H9 (cell line): Measurements from ENCODE around the gene SOCS6. TPM values are rescaled to one million over a fixed set of nuclear protein-coding genes. Genes with fewer than 3 reads are reported as not detected.
"Not testable (repeated sequence)": the region's sequence is repeated elsewhere in the genome, so short reads cannot be mapped to it uniquely, and the experiment has no call there.

Experiments
- DNase-seq: peaks from one replicate; pipeline ENCODE4 v3.0.0-alpha.2; 2017
- H2AFZ ChIP-seq: one replicate; pipeline ENCODE4 v1.6.1; 2013; ENCODE audit warnings: mild to moderate bottlenecking, low read length, control low read depth, moderate library complexity
- H2AK5ac ChIP-seq: 2 replicates; pipeline ENCODE4 v1.6.1; 2013; ENCODE audit warnings: low read length, control low read depth, mixed read lengths; ENCODE audit not compliant: insufficient read length
- H2BK120ac ChIP-seq: one replicate; pipeline ENCODE4 v1.6.1; 2013; ENCODE audit warnings: low read depth, mild to moderate bottlenecking, low read length, control low read depth, inconsistent platforms; ENCODE audit not compliant: poor library complexity, severe bottlenecking
- H2BK12ac ChIP-seq: 2 replicates; pipeline ENCODE4 v1.6.1; 2013; ENCODE audit warnings: low read length, control low read depth, mixed read lengths, low read depth; ENCODE audit not compliant: insufficient read length
- H2BK15ac ChIP-seq: 2 replicates; pipeline ENCODE4 v1.6.1; 2013; ENCODE audit warnings: low read depth, low read length, control low read depth
- H2BK20ac ChIP-seq: one replicate; pipeline ENCODE4 v1.6.1; 2013; ENCODE audit warnings: low read depth, mild to moderate bottlenecking, low read length, control low read depth, inconsistent platforms; ENCODE audit not compliant: poor library complexity, severe bottlenecking
- H2BK5ac ChIP-seq: 2 replicates; pipeline ENCODE4 v1.6.1; 2013; ENCODE audit warnings: low read length, control low read depth, mixed read lengths; ENCODE audit not compliant: insufficient read length
- H3K14ac ChIP-seq: 2 replicates; pipeline ENCODE4 v1.6.1; 2013; ENCODE audit warnings: low read length, control low read depth; ENCODE audit not compliant: insufficient read depth
- H3K18ac ChIP-seq: 2 replicates; pipeline ENCODE4 v1.6.1; 2013; ENCODE audit warnings: low read depth, mild to moderate bottlenecking, mixed read lengths, low read length, control low read depth; ENCODE audit not compliant: insufficient read length
- H3K23ac ChIP-seq: 2 replicates; pipeline ENCODE4 v1.6.1; 2013; ENCODE audit warnings: low read length, control low read depth, mixed read lengths, low read depth; ENCODE audit not compliant: insufficient read length
- H3K23me2 ChIP-seq: 2 replicates; pipeline ENCODE4 v1.6.1; 2013; ENCODE audit warnings: low read depth, mild to moderate bottlenecking, mixed read lengths, low read length, control low read depth; ENCODE audit not compliant: insufficient read length, poor library complexity, severe bottlenecking
- H3K27ac ChIP-seq: 2 replicates; pipeline ENCODE4 v1.5.1; 2013; ENCODE audit warnings: low read length, control low read depth, mixed read lengths, low read depth; ENCODE audit not compliant: insufficient read length
- H3K27me3 ChIP-seq: 2 replicates; pipeline ENCODE4 v1.6.1; 2013; ENCODE audit warnings: low read length, control low read depth, inconsistent platforms; ENCODE audit not compliant: insufficient read depth
- H3K4ac ChIP-seq: 2 replicates; pipeline ENCODE4 v1.6.1; 2013; ENCODE audit warnings: low read depth, mild to moderate bottlenecking, control low read depth, inconsistent platforms, low read length, moderate library complexity
- H3K4me1 ChIP-seq: 2 replicates; pipeline ENCODE4 v1.6.1; 2013; ENCODE audit warnings: low read length, control low read depth, inconsistent platforms; ENCODE audit not compliant: insufficient read depth
- H3K4me2 ChIP-seq: 2 replicates; pipeline ENCODE4 v1.6.1; 2013; ENCODE audit warnings: low read length, control low read depth, mixed read lengths; ENCODE audit not compliant: insufficient read length, insufficient read depth
- H3K56ac ChIP-seq: 2 replicates; pipeline ENCODE4 v1.6.1; 2013; ENCODE audit warnings: low read depth, mild to moderate bottlenecking, mixed read lengths, low read length, control low read depth; ENCODE audit not compliant: insufficient read length
- H3K79me1 ChIP-seq: 2 replicates; pipeline ENCODE4 v1.6.1; 2013; ENCODE audit warnings: low read depth, mild to moderate bottlenecking, moderate library complexity, low read length, control low read depth, inconsistent platforms; ENCODE audit not compliant: insufficient read depth, poor library complexity, severe bottlenecking
- H3K79me2 ChIP-seq: 2 replicates; pipeline ENCODE4 v1.6.1; 2013; ENCODE audit warnings: low read length, control low read depth, inconsistent platforms; ENCODE audit not compliant: insufficient read depth
- H3K9ac ChIP-seq: 2 replicates; pipeline ENCODE4 v1.6.1; 2013; ENCODE audit warnings: low read length, control low read depth, mixed read lengths; ENCODE audit not compliant: insufficient read length; ENCODE audit errors: extremely low read depth
- H3K9me3 ChIP-seq: one replicate; pipeline ENCODE4 v1.6.1; 2013; ENCODE audit warnings: low read depth, low read length, inconsistent platforms; ENCODE audit not compliant: control insufficient read depth
- H3T11ph ChIP-seq: one replicate; pipeline ENCODE4 v1.6.1; 2013; ENCODE audit warnings: mild to moderate bottlenecking, low read length, control low read depth, inconsistent platforms
- H4K20me1 ChIP-seq: one replicate; pipeline ENCODE4 v1.6.1; 2013; ENCODE audit not compliant: control insufficient read depth, insufficient read length, insufficient read depth
- H4K5ac ChIP-seq: 2 replicates; pipeline ENCODE4 v1.6.1; 2013; ENCODE audit warnings: low read depth, mild to moderate bottlenecking, mixed read lengths, low read length, control low read depth; ENCODE audit not compliant: insufficient read length
- H4K8ac ChIP-seq: replicated peaks from 2 replicates; pipeline ENCODE4 v1.6.1; 2013; ENCODE audit warnings: low read length, control low read depth, mixed read lengths, low read depth; ENCODE audit not compliant: insufficient read length
- H4K91ac ChIP-seq: 2 replicates; pipeline ENCODE4 v1.6.1; 2013; ENCODE audit warnings: low read depth, mild to moderate bottlenecking, moderate library complexity, mixed read lengths, low read length, control low read depth; ENCODE audit not compliant: insufficient read length
- H3K27ac Mint-ChIP-seq, 3 experiments: 2 replicates in 2 of 3; 3 replicates in 1 of 3; pipeline ENCODE4 v1.8.0; 2020 to 2021; ENCODE audit warnings: mixed read lengths in 3 of 3, mild to moderate bottlenecking in 1 of 3, moderate library complexity in 1 of 3
- H3K27me3 Mint-ChIP-seq: 2 replicates; pipeline ENCODE4 v1.8.0; 2021; ENCODE audit warnings: low read depth, mild to moderate bottlenecking, moderate library complexity, mixed read lengths
- H3K36me3 Mint-ChIP-seq, 3 experiments: 2 replicates in 2 of 3; 3 replicates in 1 of 3; pipeline ENCODE4 v1.8.0; 2020 to 2021; ENCODE audit warnings: low read depth in 3 of 3, mixed read lengths in 3 of 3; ENCODE audit not compliant: insufficient read depth in 1 of 3
- H3K4me1 Mint-ChIP-seq, 2 experiments: 2 replicates each; pipeline ENCODE4 v1.8.0; 2020; ENCODE audit warnings: mixed read lengths in 2 of 2
- H3K4me3 Mint-ChIP-seq, 2 experiments: 2 replicates in 1 of 2; 3 replicates in 1 of 2; pipeline ENCODE4 v1.8.0; 2020 to 2021; ENCODE audit warnings: mild to moderate bottlenecking in 2 of 2, mixed read lengths in 2 of 2, moderate library complexity in 1 of 2
- H3K9me3 Mint-ChIP-seq, 2 experiments: 2 replicates in 1 of 2; 3 replicates in 1 of 2; pipeline ENCODE4 v1.8.0; 2020; ENCODE audit warnings: mild to moderate bottlenecking in 2 of 2, mixed read lengths in 2 of 2, moderate library complexity in 1 of 2
- CTCF ChIP-seq: fragments of 200-600 bp; sonication (generic); conservative IDR thresholded peaks from 3 replicates; pipeline ENCODE4 v1.8.0; 2021; ENCODE audit warnings: antibody characterized with exemption, mild to moderate bottlenecking
- WGBS: extraction: QIAGEN DNeasy Blood & Tissue Kit; methylation state at CpG from one replicate; pipeline ENCODE4 v1.1.7; 2013; ENCODE audit warnings: missing lambda C conversion rate, low lambda C conversion rate, mixed read lengths; ENCODE audit not compliant: insufficient read length; ENCODE audit errors: extremely low coverage; 5-methylcytosine and 5-hydroxymethylcytosine counted together
- total RNA-seq: library from RNA; stranded (reverse); gene quantifications from 2 replicates; pipeline ENCODE4 v1.2.1, GENCODE V29; 2021

Gene SOCS6
- total RNA-seq, 1 experiment from 2014 or later: 24.5 TPM

DNA sequence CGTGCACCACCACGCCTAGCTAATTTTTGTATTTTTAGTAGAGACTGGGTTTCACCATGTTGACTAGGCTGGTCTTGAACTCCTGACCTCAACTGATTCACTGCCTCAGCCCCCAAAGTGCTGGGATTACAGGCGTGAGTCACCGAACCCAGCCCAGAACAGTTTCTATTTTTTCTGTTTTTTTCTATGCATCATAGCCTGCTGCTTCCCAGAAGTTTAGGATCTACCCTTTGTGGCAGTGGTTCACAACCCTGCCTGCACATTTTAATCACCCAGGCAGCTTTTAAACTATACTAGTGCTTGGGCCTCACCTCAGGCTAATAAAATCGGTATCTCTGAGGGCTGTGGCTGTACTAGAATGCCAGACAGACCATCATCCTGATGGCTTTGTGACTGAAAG is 39.7 kb upstream of the SOCS6 start:
- H3K4me1 Mint-ChIP-seq: no peaks in the 10 kb centered on the region

DNA sequence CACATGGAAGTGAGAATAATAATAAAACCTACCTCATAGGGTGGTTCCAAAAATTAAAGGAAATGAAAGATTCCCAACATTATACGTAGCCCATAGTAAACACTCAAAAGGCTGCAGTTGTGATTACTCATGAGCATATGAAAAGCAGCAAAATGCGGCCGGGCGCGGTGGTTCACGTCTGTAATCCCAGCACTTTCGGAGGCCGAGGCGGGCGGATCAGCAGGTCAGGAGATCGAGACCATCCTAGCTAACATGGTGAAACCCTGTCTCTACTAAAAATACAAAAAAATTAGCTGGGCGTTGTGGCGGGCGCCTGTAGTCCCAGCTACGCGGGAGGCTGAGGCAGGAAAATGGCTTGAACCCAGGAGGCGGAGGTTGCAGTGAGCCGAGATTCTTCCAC is 39.0 kb upstream of the SOCS6 start:
- H2AK5ac ChIP-seq, H2BK5ac ChIP-seq, H2AFZ ChIP-seq, H4K20me1 ChIP-seq, H2BK120ac ChIP-seq, H2BK12ac ChIP-seq, H3K4me1 Mint-ChIP-seq, H4K8ac ChIP-seq, H3K27me3 ChIP-seq, H3K9me3 ChIP-seq, H4K5ac ChIP-seq, H4K91ac ChIP-seq, H3K14ac ChIP-seq, H3K4me2 ChIP-seq, H3K36me3 Mint-ChIP-seq, H3K9me3 Mint-ChIP-seq, H3K23ac ChIP-seq, H3K27me3 Mint-ChIP-seq, H2BK15ac ChIP-seq, H3K4me3 Mint-ChIP-seq, H3K79me2 ChIP-seq, H3K23me2 ChIP-seq, H3K18ac ChIP-seq, DNase-seq, H3K27ac Mint-ChIP-seq, H3K56ac ChIP-seq, H3K79me1 ChIP-seq, H3K4me1 ChIP-seq, H3K4ac ChIP-seq, H3K9ac ChIP-seq, H3T11ph ChIP-seq, H3K27ac ChIP-seq, H2BK20ac ChIP-seq: not testable (repeated sequence)
- WGBS: no CpG with 5 or more reads among the region's 18 CpGs

More for the DNA sequence above, 39.7 kb upstream of the SOCS6 start:
- Histone ChIP-seq H3K56ac (no peak overlapping the region), H4K8ac (no peak overlapping the region), H4K20me1 (no peaks in the 10 kb centered on the region), H3K4ac (no peak overlapping the region), H3K4me1 (no peaks in the 10 kb centered on the region), H2BK15ac (no peak overlapping the region), H3T11ph (no peak overlapping the region), H4K91ac (no peak overlapping the region), H2BK120ac (no peak overlapping the region), H3K23ac (no peak overlapping the region), H3K18ac (no peak overlapping the region), H2AFZ (no peak overlapping the region), H2BK5ac (no peak overlapping the region), H2BK20ac (no peak overlapping the region), H3K27ac (no peak overlapping the region), H4K5ac (no peak overlapping the region), H3K9ac (no peak overlapping the region), H3K9me3 (no peaks in the 10 kb centered on the region), H3K27me3 (no peaks in the 10 kb centered on the region), H2AK5ac (no peak overlapping the region), H3K23me2 (no peaks in the 10 kb centered on the region), H3K79me1 (no peaks in the 10 kb centered on the region), H3K4me2 (no peak overlapping the region), H2BK12ac (no peak overlapping the region), H3K14ac (no peak overlapping the region), H3K79me2 (no peaks in the 10 kb centered on the region)
- no peak overlapping the region for H3K4me3 Mint-ChIP-seq
- no peak for DNase-seq
- no peaks in the 10 kb centered on the region for H3K27me3 Mint-ChIP-seq
- H3K9me3 Mint-ChIP-seq: no peaks in the 10 kb centered on the region
- no peak for TF ChIP-seq CTCF
- no CpG with 5 or more reads among the region's 5 CpGs for WGBS
- no peak overlapping the region for H3K27ac Mint-ChIP-seq
- H3K36me3 Mint-ChIP-seq: no peaks in the 10 kb centered on the region
